CD4-positive, alpha-beta T cell treated with Interferon alpha-2 for 1 hour (primary cell): ENCODE results near the gene MAPT.
A peak's percentile ranks its signal among the peaks of the same experiment; 100 is the strongest.

ENCODE experiments used
- DNase-seq, 2 donors: peaks; one replicate each; pipeline ENCODE4 v3.0.0-alpha.2; 2020 to 2022

Gene MAPT

DNA sequence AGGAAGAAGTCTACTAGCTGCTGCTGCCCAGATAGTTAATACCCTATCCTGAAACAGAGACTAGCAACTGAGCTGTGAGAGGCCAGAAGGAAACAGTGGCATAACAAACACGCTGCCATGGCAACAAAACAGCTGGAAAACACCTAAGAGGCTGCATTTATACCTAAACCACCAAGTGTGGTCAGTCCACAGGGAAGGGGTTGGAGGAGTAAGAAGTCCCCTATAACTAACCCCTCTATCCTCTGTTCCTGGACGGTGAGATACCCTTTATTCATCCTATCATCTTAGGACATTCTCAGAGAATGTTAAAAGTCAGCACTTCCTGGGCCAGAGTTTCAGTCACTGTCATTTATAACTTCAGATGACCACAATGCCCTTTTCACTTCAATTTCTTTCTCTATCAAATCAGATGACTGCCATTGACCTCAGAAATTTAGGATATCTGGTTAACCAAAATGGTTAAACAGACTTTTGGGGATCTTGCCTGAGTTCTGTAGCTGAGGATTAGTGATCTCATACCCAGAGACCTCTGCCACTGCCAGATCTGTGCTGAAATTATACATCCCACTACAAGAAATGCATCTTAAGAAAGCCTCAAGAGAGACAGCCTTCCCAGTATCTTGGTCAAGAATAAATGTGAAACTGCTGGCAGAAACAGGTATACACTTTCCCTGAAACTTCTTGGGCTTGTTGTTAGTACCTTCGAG is 140.9 kb downstream of the MAPT start:
- DNase-seq: peak; percentile 29 to 43

DNA sequence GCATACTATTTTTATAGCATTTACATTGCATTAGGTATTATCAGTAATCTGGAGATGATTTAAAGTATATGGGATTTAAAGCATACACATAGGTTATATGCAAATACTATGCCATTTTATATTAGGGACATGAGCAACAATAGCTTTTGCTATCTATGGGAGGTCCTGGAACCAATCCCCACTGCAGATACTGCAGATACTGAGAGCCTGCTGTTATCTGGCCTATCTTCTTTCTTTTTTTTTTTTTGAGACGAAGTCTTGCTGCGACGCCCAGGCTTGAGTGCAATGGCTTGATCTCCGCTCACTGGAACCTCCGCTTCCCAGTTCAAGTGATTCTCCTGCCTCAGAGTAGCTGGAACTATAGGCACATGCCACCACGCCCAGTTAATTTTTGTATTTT is 142.1 kb downstream of the MAPT start:
- DNase-seq: no peak

DNA sequence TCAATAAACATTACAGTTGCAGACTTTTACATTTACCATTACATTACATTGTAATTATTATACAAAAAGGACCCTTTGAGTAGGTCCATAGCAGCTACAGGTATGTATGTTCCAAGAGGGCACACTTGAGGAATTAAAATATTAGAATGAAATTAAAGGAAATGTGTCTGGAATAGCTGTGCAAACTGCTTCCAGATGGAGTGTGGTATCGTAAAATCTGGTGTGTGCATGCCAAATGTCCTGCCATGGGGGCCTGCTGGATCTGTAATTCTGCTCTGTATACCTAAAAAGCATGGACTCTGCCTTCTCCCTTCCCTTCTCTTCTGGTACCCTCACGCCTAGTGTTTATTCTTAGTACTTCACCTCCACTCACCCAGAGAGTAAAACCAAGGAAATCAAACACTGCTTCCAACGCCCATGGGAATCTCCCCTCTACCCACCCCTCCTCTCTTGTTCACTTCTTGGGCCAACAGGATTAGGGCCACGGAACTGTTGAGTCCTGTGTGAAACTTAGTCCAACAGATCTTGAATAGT is 143.4 kb downstream of the MAPT start:
- no peak for DNase-seq

DNA sequence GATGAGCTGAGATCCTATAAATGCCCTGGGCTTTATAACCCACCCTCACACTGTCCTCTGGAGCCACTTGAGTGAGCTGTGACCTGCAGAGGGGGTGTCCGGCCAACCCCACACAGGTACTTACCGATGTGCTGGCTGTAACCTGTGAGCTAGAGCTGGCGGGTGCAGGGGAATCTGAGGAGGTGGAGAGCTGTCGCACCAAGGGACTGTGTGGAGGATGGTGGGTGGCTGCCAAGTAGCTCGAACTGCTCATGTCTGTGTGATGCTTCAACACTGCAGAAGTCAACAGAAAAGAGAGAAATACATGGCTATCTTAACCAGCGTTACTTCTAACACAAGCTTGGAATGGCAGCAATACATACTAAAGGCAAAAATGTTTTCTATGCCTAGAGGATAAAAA is 144.1 kb downstream of the MAPT start:
- DNase-seq: no peak

DNA sequence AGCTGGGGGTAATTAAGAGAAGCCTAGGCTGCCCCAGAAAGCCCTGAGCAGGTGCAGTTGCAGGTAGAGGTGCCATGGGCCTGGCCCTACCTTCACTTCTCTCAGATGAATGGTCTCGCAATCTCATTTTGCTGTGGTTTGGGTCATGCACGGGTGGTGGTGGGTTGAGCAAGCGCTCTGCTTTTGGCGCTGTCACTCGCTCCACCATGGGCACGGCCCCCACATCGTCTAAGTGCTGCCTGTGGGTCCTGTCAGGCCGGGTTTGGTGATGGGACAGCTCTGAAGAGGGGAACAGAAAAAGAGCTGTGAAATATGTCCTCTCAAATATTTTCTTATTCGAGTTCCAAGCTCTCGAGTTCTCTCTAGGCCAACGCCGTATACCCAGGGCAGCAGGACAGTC is 144.6 kb downstream of the MAPT start:
- no peak for DNase-seq

DNA sequence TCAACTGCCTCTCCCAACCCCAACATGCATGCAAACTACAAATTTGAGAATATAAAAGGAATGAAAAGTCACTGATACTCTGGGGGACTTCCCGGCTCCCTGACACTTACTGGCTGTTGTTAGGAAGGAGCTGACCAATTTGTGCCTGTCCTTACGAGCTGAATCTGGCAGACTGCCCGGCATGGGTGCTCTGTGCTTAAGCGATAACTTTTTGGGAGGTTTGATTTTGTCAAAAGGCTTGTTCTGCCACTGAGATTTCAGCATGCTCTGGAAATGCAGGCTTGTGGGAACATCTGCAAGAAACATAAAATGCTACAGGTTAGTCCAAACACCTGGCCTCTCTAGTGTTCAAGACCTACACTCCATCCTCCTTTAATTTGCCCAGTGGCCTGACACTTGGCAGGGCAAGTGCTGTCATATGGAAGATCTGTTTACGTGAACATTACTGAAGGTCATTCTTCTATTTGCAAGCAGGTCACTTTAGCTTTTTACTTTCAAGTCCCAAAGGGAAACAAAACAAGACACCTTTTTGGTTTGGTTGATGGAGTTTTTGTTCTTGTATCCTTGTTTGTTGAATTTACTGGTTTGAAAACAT is 145.3 kb downstream of the MAPT start:
- no peak for DNase-seq

DNA sequence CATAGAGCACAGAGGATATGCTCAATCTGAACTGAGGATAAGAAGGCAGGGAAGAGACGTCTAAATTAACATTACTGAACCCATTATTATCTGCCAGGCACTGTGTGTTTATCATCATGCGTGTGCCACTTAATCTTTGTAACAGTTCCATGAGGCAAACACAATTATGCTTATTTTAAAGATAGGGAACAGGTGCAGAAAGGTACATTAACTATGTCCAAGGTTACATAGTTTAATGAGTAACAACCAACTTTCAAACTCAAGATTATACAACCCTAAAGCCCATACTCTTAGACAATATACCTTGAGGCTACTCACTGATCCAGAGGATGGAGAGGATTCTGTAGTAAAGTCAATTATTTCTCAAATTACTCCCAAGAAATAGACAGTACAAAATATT is 147.9 kb downstream of the MAPT start:
- DNase-seq: no peak

DNA sequence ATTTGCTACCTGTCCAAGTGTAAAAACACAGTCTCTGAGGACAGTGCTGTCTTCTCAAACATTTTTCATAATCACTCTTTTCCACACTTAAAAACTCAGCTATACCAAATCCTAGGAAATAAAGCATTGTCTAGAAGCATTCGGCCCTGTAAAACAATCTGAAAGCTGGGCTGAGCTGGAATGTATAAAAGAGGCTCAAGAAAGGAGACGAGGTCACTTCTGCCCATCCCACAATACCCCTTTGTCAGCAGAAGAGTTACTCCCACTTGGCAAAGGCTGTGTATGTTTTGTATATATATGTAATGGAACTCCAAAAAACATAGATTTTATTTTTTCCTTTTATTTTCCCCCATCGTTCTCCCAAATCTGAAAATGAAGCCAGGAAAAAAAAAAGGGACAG is 148.6 kb downstream of the MAPT start:
- no peak for DNase-seq

DNA sequence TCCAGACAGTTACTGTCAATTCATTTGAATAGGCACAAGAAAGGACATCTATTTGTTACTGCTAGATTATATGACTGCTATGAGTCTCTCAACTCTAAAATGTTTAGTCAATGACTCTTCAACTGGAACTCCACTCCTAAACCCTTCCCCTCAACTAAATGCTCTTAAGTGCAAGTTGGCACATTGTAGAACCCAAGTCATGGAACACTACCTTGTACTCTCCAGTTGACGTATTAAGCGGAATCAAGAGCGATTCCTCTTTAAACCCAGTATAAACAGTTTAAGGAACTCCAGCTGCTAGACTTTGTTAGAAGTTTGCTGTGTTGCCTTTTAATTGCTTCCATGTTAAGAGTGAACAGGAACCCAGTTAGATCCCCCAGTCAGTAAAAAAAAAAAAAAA is 149.3 kb downstream of the MAPT start:
- DNase-seq: no peak

DNA sequence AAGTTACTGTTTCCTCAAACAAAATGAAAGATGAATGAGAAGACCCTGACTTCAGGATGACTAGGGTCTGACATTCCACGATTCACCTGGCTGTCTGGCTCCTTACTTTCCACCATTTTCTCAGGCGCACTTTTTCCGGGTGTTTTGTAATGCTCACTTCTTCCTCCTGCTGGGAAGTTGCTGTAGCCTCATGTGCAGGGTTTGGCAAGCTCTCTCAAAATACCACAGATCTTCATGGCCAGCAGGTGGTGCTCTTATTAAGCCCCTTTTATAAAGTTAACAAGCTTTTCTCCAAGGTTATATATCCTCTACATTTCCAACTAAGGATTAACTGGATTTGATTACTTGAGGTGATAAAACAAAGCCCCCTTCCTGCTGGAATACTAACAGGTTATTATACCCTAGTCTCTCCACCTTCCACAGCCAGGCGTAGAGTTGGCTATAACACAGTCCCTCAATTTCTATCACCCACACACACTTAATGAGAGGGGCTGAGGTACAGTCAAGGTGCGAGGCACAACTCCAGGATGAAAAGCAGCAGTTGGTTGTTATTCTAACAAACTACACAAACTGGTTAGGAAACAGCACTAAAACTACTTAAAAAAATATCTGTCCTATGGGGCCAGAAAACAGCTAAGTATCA is 150.1 kb downstream of the MAPT start:
- DNase-seq: peak; percentile 48 to 68

DNA sequence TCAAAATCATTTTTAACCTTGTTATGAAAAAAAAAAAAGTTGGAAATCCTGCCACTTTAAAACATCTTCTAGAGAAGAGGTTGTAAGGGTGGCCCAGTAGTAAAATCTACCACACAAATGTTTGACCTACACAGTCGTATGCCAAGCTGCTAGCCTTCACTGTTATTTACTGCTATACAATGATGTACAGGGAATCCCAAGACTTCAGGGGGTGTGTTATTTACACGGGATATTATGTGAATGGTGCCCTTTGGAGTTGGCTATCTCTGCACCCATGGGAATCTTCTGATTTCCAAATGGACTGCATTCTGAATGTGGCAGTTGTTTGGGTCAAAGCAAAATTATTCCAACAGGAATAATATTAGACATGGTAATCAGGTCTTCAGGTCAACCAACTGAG is 150.6 kb downstream of the MAPT start:
- no peak for DNase-seq

DNA sequence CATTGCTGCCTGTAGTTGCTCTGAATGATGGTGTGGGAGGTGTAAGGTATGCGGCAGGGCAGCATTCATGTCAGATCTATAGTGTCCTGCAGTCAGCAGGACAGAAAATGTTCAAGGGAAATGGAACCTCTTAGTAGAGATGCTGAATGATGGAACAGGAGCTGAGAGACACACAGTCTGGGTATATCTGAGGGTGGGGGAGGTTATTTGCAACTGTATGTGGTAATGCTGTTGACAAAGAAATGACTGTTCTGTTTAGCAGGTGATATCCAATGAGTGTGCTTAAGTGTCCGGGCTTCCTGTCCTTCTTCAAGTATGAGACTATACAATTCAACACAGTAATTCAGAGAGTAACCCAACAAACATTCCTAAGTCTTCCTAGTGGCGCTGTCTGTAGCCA is 151.3 kb downstream of the MAPT start:
- no peak for DNase-seq

DNA sequence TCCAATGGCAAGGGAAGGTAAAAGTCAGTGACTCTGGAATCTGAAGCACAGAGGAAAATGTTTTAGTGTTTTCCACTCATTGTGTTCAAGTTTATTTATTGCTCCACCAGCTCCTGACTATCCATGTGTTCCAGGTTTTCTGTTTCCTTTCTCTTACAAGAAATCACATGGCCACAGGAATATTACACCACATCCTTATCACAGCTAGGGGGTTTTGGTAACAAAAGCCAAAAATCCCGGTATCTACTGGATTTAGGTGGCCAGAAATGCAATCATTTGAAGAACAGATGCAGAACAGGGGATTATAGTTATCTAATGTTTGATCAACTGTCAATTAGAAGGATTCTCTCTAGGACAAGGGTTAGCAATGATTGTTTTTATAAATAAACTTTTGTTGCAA is 152.6 kb downstream of the MAPT start:
- DNase-seq: no peak

DNA sequence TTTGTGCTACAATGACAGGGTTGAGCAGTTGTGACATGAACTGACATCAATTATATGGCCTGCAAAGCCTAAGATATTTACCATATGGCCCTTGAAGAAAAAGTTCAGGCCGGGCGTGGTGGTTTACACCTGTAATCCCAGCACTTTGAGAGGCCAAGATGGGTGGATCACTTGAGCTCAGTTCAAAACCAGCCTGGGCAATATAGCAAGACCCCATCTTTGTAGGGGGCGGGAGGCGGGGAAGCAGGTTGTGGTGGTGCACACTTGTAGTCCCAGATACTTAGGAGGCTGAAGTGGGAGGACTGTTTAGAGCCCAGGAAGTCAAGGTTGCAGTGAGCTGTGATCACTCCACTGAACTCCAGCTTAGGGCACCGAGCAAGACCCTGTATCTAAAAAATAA is 153.0 kb downstream of the MAPT start:
- DNase-seq: no peak

DNA sequence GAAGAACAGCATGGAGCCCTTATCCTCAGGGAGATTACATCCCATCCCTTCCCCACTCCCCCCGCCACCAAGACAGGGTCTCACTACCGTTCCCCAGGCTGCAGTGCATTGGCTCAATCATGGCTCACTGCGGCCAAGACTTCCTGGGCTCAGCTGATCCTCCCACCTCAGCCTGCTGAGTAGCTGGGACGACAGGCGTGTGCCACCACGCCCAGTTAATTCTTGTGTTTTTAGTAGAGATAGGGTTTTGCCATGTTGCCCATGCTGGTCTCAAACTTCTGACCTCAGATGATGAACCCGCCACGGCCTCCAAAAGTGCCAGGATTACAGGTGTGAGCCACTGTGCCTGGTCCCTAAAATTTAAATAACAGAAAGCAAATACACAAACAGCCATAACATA is 153.5 kb downstream of the MAPT start:
- no peak for DNase-seq

DNA sequence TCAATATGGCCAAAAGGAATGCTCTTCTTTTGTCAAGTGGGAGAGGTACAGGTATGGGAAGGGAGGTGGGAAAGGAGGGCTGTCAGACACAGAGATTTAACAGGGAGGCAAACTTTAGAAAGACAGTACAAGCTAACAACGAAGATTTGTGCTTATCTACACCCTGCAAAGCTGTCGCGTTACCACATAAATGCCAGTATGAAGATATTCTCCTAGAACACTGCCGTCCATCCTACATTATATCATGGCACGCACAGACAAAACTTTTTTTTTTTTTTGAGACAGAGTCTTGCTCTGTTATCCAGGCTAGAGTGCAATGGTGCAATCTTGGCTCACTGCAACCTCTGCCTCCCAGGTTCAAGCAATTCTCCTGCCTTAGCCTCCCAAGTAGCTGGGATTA is 155.3 kb downstream of the MAPT start:
- DNase-seq: no peak

DNA sequence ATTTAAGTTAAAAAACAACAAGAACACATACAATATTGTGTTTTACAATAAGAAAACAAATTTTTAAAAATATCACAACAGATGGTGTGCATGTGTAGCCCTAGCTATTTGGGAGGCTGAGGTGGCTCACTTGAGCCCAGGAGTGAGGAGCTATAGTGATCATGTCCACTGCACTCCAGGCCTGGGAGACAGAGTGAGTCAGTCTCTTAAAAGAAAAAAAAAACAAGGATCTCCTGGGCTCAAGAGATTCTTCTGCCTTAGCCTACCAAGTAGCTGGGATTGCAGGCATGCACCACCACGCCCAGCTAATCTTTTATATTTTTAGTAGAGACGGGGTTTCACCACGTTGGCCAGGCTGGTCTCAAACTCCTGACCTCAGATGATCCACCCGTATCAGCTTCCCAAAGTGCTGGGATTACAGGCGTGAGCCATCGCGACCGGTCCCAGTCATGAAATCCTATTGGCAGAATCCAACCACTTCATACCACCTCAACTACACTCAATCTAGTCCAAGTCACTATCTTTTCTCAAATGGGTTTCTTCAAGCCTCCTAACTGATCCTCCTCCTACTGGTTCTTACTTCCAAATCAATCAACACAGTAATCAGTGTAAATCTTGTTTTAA is 159.7 kb downstream of the MAPT start:
- DNase-seq: no peak

DNA sequence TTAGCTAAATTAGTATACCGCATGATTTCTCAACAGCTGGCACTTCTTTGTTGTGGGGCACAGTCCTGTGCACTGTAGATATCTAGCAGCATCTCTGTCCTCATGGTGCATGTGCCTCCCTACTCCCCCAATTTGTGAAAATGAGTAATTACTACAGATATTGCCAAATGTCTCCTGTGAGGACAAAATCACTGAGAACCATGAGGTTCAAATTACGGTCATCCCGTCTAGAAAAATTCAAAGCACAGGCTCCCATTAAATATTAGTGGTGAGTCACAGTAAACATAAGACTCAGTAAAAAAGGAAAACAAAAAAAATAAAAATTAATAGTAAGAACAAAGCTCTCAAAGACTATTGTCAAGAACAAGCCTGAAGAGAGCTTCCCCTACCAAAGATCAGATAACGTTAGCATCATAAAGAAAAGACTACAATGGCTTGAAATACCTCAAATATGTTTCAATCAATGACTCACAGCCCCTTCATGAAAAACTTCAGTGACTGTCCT is 162.5 kb downstream of the MAPT start:
- DNase-seq: no peak

DNA sequence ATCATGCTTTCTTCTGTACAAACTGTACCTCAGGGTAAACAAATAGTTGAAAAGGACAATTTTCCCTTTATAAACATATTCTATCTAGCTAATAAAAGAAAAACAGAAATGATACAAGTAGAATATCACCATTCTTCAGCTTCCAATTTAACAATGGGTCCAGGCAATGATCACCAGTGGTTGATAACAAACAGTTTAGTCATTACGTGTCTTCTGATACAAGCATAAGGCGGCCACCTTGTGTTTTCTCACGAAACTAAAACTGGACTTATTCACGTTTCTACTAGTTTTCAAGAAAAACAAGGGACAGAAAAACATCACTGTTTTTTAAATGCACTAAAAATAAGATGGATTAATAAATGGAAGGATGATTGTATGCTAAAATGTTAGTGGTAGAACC is 163.0 kb downstream of the MAPT start:
- no peak for DNase-seq

DNA sequence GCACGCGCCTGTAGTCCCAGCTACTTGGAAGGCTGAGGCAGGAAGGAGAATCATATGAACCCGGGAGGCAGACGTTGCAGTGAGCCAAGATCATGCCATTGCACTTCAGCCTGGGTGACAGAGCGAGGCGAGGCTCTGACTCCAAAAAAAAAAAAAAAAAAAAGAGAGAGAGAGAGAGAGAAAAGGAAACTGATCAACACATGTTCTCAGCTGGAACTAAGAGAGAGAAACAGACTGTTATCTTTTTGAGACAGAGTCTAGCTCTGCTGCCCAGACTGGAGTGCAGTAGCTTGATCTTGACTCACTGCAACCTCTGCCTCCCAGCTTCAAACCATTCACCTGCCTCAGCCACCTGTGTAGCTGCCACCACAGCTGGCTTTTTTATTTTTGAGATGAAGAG is 165.1 kb downstream of the MAPT start:
- DNase-seq: no peak

DNA sequence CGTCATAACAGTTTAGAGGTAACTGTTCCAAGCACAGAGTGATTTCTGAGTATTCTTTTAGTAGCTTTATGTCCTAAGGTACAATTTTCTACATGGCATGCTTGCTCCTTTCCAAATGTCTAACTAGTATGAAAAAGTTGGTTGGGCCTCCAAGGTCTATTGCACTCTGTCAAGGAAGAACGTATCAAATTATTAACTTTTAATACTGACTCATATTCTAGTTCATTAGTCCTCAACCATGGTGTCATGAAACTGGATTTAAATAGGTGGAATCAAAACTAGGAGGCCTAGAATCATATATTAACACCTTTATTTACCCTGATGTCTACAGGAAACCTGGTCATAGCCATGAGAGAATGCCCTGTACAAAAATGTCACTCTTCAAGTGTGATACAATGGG is 166.1 kb downstream of the MAPT start:
- DNase-seq: no peak

DNA sequence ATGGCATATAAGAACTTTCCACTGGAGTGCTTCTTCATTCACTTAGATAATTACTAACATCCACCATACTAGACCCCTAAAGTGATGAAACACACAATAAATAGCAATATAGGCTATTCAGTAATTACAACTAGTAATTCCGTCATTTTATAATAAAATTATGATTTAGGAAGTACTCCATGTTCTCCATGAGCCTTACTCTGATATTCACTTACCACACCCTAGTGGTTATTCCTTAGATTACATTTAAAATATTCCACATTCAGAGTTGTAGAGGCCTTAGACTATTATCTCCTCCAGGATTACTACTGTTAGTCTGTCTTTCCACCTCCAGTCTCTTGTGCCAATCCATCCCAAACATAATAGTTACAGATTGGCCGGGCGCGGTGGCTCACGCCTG is 167.1 kb downstream of the MAPT start:
- no peak for DNase-seq

DNA sequence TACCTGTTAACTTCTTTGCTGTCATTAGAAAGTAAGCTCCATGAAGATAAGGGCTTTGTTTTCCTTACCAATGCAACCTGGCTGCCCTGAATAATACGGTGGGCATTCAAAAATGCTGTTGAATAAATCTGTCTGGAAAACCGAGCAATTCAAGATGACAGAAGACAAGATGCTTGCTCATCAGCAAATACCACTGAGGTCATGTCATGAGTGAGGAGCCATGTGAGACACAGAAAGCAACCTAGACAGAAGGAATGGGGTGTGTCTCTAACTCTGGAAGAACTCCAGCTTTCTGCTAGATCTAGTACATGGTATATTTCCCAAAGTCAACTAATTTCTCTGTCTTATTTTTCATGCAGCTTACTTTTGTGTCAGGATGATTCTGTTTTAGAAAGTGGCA is 168.9 kb downstream of the MAPT start:
- DNase-seq: no peak

DNA sequence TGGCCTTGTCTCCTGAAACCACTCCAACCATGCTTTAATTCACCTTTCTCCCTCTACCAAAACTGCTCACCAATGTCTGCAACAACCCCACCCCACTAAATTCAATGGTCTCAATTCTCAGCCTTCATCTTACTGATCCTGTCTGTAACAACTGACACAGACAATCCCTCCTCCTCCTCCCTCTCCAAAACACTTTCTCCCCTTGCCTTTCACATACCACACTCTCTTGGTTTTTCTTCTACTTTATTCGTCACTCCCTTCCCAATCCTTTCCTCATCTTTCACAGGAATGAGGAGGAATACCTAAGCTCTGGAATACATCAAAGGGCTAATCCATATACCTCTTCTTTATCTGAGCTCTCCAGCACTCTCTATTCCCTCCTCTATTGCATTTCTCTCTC is 170.1 kb downstream of the MAPT start:
- DNase-seq: no peak
